ENCODE results near the gene TMEM184B. TPM values are rescaled to one million over a fixed set of nuclear protein-coding genes. Genes with fewer than 3 reads are reported as not detected.

The TMEM184B gene
- total and polyA plus RNA-seq, 2 of the 8 experiments (the other 6 are each of a cell fraction or from before 2014, with no cell fraction given) = 41.6 to 81.0 TPM

GRCh38 chr22:38220653-38221386, 52.0 kb downstream of the TMEM184B start:
- CTCF ChIA-PET (ENCODE audit: partially characterized antibody) = interaction anchor here (0.8 to 2.6 kb wide), 6 partner anchors 9 to 123 kb away, joined by 4 to 24 read pairs (median 4); partner anchors contain the start of gene MAFF

More at GRCh38 chr22:38220653-38221386, 52.0 kb downstream of the TMEM184B start:
- no peak for DNase-seq (ENCODE audit: low read depth in 1 of 2, low spot score in 2 of 2)
- TF ChIP-seq EP300 (IDR thresholded peaks at IDR 0.05; ENCODE audit: borderline replicate concordance in 1 of 2, low read depth in 2 of 2, low read length in 2 of 2) (no peak), ATF3 (IDR thresholded peaks at IDR 0.05; ENCODE audit: insufficient read depth, low read depth, low read length) (no peak), RBBP5 (IDR thresholded peaks at IDR 0.05; ENCODE audit: borderline replicate concordance, low read depth, low read length) (no peak), SIX5 (IDR thresholded peaks at IDR 0.05; ENCODE audit: low read depth, low read length) (no peak)
- no peak overlapping the region for H2BK5ac ChIP-seq (ENCODE audit: low read depth, low read length)
- POLR2A ChIA-PET (ENCODE audit: partially characterized antibody) = interaction anchor here (0.6 to 1.6 kb wide), 5 partner anchors 22 to 216 kb away, joined by 3 to 4 read pairs (median 3); no protein-coding TSS in a partner anchor
- no peak overlapping the region for H2BK15ac ChIP-seq (ENCODE audit: low read length)
- no peak overlapping the region for H3K18ac ChIP-seq (ENCODE audit: extremely low read depth, low read length)
- H2AK5ac ChIP-seq (ENCODE audit: low read depth, low read length) = peak overlapping the region; percentile 6; the same call in 1 of the 2 replicates
- no peak overlapping the region for H3K4me3 ChIP-seq (ENCODE audit: extremely low read depth in 1 of 4, insufficient read depth in 2 of 4, low read depth in 3 of 4, low read length in 4 of 4)
- H2AFZ ChIP-seq (ENCODE audit: low read length) = no peak overlapping the region
- FAIRE-seq = no peak
- peaks cover 0 to 11% (median 4%) of the 10 kb centered on the region in 4 experiments; a peak in 5 of 8 replicates for H3K36me3 ChIP-seq (ENCODE audit: control insufficient read depth in 2 of 4, insufficient read depth in 4 of 4, low read length in 3 of 4)
- H3K27ac ChIP-seq (ENCODE audit: low read depth, low read length) = 0 out of 2 replicates have a peak overlapping the region, but pooled peaks have one; percentile 29
- H3K4me1 ChIP-seq (replicated peaks in 1 of 4; ENCODE audit: control insufficient read depth in 3 of 4, insufficient read depth in 4 of 4, low read length in 3 of 4) = peaks cover 10 to 25% (median 16%) of the 10 kb centered on the region in 4 experiments
- WGBS, 2 experiments (ENCODE audit: extremely low coverage in 1 of 2, insufficient coverage in 1 of 2, insufficient read length in 1 of 2, insufficient replicate concordance in 2 of 2, low coverage in 1 of 2, low lambda C conversion rate in 2 of 2, missing lambda C conversion rate in 1 of 2) = 90% methylated on average over 22 of the region's 22 CpGs; no CpG with 5 or more reads in 1 of the 2 experiments
- no peak overlapping the region for H4K91ac ChIP-seq (replicated peaks; ENCODE audit: insufficient read length, low read length)
- 0 out of 2 replicates have a peak overlapping the region, but pooled peaks have one; percentile 3 for H2BK12ac ChIP-seq (ENCODE audit: low read depth, low read length)
- H3K14ac ChIP-seq (ENCODE audit: insufficient read length) = no peak overlapping the region
- H4K8ac ChIP-seq (ENCODE audit: extremely low read depth, insufficient read depth, low read length) = no peak overlapping the region
- no peak overlapping the region for H3K4me2 ChIP-seq (ENCODE audit: insufficient read depth in 1 of 2, low read depth in 2 of 2, low read length in 2 of 2)
- no peak overlapping the region for H3K9ac ChIP-seq (replicated peaks in 1 of 4; ENCODE audit: extremely low read depth in 1 of 4, low read depth in 3 of 4, low read length in 3 of 4)
- no peak overlapping the region for H3K23ac ChIP-seq (ENCODE audit: insufficient read length)
- no peak overlapping the region for H3K4ac ChIP-seq (replicated peaks; ENCODE audit: insufficient read length, low read depth, low read length)
- H3K79me2 ChIP-seq (ENCODE audit: control insufficient read depth in 1 of 2, insufficient read depth in 2 of 2, low read length in 2 of 2) = no peaks in the 10 kb centered on the region
- H4K20me1 ChIP-seq (replicated peaks in 1 of 2; ENCODE audit: control insufficient read depth in 1 of 2, insufficient read depth in 2 of 2, low read length in 2 of 2) = peaks cover 2 to 5% of the 10 kb centered on the region in 2 experiments
- no peak overlapping the region for H2BK120ac ChIP-seq (replicated peaks; ENCODE audit: low read depth, low read length)
- no peak overlapping the region for H3K56ac ChIP-seq (replicated peaks; ENCODE audit: insufficient read length, low read depth, low read length)
- H4K5ac ChIP-seq (ENCODE audit: insufficient read length, low read depth, low read length) = no peak overlapping the region
- H3K79me1 ChIP-seq (ENCODE audit: low read depth, low read length) = no peaks in the 10 kb centered on the region; the same call in 1 of the 2 replicates
- no peaks in the 10 kb centered on the region for H3K9me3 ChIP-seq (ENCODE audit: insufficient read depth in 2 of 2, low read depth in 1 of 2, low read length in 1 of 2)
- no peak overlapping the region for H2BK20ac ChIP-seq (ENCODE audit: low read length)
- no peaks in the 10 kb centered on the region for H3K23me2 ChIP-seq (ENCODE audit: low read depth, low read length)
- no peaks in the 10 kb centered on the region for H3K27me3 ChIP-seq (replicated peaks in 1 of 4; ENCODE audit: control insufficient read depth in 3 of 4, extremely low read depth in 1 of 4, insufficient read depth in 3 of 4, low read length in 3 of 4)
